ENCODE data around the gene TSR3.

DNA sequence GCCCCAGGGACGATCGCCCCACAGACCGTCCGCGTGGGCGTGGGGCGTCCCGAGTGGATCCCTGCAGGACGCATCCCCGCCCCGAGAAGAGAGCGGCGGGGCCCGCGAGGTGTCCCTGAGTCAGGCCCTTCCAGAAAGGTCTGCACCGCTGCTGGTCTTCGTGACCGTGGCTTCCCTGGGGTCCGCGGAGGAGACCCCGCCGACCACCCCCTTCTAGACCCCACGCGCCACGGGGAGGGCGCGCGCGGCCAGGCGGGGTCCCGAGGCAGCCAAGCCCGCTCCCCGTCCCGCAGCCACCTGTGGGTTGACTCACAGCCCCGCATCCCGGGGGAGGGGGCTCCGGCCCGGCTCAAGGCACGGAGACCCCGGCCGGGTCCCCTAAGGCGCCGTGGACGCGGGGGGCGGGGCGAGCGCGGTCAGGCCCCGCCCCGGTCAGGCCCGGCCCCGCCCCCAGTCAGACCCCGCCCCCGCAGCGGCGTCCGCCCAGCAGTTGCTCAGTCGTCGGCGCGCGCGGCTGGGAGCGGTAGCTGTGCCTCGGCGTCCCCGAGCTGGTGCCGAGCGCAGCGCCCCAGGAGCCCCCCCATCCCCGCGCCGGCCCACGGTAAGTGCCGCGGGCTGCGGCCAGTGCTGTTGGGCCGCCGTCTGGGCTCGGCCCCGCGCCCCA, 18.4 kb downstream of the TSR3 start, which contains the start of gene BAIAP3:
- TF ChIP-seq, protein P1, sequence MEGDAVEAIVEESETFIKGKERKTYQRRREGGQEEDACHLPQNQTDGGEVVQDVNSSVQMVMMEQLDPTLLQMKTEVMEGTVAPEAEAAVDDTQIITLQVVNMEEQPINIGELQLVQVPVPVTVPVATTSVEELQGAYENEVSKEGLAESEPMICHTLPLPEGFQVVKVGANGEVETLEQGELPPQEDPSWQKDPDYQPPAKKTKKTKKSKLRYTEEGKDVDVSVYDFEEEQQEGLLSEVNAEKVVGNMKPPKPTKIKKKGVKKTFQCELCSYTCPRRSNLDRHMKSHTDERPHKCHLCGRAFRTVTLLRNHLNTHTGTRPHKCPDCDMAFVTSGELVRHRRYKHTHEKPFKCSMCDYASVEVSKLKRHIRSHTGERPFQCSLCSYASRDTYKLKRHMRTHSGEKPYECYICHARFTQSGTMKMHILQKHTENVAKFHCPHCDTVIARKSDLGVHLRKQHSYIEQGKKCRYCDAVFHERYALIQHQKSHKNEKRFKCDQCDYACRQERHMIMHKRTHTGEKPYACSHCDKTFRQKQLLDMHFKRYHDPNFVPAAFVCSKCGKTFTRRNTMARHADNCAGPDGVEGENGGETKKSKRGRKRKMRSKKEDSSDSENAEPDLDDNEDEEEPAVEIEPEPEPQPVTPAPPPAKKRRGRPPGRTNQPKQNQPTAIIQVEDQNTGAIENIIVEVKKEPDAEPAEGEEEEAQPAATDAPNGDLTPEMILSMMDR (IDR thresholded peaks at IDR 0.05; ENCODE audit: low read depth, low read length, poor library complexity, severe bottlenecking), result no peak
- TF ChIP-seq EZH2phosphoT487 (IDR thresholded peaks at IDR 0.05; ENCODE audit: borderline replicate concordance, low read length), result no peak
